SK-N-DZ (cell line): ENCODE measurements around the gene SIDT2.

ENCODE experiments used
- DNase-seq: peaks from one replicate; pipeline ENCODE4 v3.0.0-alpha.2; 2015; ENCODE audit warnings: low spot score

The SIDT2 gene

DNA sequence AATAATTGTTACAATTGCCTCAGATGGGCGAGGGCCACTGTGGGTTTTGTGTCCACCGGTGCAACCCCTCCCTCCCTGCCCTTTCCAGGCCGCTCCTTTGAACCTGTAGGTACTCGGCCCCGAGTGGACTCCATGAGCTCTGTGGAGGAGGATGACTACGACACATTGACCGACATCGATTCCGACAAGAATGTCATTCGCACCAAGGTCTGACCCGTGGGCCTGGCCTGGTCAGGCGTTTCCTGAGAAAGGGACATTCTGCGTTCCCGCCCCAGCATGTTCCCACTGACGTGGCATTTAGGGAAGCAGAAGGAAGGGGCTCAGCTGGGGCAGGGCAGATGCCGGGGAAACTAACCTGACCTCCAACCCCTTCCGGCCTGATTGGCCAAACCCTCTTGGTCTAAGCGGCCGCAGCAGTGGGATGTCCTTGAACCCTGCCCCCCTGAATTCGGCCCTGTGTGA, 10.1 kb downstream of the SIDT2 start:
- no peak for DNase-seq

DNA sequence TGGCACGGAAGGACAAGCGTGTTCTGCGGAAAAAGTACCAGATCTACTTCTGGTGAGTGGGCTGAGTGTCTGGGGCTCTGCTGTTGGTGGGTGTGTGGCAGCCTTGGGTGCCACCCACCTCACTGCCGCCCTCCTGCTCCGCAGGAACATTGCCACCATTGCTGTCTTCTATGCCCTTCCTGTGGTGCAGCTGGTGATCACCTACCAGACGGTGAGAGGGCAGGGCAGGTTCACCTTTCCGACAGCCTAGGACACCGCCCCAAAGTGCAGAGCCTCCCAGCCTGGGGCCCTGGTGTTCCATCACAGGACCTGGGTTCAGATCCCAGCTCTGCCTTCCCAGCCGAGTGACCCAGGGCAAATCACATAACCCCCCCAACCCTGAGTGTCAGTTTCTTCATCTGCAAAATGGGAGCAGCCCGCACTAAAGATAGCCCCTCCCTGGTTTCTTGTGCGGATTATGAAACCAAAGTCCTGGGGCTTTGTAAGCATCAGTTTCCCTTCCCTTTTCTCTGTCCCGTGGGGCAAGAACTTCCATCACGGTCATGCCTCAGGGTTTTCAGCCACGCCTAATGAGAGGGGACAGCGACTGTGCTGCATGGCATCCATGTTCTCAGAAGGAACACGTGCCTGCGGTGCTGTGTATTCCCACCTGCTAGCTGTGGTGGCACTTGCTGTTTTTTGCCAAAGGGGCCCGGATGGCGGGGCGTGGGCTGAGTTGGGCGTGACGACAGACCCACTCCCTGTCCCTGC, 10.8 kb downstream of the SIDT2 start:
- no peak for DNase-seq

DNA sequence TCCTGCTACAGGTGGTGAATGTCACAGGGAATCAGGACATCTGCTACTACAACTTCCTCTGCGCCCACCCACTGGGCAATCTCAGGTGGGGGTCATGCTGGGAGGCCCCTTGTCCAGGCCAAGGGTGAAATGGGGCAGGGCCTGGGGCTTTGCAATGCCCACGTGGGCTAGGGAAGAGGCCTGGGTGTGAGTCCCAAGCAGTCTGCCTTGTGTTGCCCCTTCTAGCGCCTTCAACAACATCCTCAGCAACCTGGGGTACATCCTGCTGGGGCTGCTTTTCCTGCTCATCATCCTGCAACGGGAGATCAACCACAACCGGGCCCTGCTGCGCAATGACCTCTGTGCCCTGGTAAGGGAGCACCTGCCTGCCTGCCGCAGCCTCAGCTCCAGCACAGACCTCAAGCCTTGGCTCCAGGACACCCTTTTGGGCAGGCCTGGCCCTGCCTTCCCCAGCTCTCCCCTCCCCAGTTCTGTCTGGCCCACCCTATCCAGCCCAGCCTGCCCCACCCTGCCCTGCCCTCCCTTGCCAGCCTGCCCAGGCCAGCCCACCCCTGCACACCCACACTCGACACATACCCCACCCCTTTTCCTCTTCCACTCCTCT, 11.5 kb downstream of the SIDT2 start:
- DNase-seq: no peak

DNA sequence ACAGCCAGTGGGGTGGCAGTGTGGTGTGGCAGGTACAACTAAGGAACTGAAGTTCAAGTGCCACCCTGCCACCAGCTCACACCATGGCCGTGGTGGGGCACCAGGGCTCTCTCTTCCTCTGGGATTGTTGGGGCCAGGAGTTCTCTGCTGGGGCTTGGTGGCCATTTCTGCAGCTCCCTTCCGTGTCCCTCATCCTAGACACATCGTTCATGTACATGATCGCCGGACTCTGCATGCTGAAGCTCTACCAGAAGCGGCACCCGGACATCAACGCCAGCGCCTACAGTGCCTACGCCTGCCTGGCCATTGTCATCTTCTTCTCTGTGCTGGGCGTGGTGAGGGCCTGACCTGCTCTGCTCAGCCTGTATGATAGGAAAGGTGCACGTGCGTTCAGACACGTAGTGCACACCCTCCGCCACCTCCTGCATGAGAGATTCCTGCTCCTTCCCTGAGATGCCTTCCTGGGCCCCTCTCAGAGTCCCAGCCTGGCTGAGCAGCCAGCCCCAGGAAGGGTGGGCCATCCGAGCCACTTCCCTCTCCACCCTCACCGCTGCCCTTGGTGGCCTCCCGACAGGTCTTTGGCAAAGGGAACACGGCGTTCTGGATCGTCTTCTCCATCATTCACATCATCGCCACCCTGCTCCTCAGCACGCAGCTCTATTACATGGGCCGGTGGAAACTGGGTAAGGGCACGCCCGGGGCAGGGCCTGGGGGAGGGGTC, 13.3 kb downstream of the SIDT2 start:
- DNase-seq: no peak

DNA sequence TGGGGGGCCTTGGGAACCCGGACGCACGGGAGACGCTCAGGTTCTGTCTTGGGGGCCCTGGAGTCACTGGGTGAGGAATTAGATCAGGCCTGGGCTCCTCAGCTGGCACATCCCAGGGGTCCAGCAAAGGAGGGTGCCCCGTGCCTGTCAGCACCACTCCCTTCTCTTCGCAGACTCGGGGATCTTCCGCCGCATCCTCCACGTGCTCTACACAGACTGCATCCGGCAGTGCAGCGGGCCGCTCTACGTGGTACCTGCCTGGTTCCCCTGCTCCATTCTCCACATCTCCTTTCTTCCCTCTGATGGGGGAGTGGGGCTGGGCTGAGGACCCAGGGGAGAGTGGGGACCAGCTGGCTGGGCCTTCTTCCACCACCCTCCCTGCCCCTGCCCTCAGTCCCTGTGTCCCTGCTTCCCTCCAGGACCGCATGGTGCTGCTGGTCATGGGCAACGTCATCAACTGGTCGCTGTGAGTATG, 13.9 kb downstream of the SIDT2 start:
- DNase-seq: no peak

DNA sequence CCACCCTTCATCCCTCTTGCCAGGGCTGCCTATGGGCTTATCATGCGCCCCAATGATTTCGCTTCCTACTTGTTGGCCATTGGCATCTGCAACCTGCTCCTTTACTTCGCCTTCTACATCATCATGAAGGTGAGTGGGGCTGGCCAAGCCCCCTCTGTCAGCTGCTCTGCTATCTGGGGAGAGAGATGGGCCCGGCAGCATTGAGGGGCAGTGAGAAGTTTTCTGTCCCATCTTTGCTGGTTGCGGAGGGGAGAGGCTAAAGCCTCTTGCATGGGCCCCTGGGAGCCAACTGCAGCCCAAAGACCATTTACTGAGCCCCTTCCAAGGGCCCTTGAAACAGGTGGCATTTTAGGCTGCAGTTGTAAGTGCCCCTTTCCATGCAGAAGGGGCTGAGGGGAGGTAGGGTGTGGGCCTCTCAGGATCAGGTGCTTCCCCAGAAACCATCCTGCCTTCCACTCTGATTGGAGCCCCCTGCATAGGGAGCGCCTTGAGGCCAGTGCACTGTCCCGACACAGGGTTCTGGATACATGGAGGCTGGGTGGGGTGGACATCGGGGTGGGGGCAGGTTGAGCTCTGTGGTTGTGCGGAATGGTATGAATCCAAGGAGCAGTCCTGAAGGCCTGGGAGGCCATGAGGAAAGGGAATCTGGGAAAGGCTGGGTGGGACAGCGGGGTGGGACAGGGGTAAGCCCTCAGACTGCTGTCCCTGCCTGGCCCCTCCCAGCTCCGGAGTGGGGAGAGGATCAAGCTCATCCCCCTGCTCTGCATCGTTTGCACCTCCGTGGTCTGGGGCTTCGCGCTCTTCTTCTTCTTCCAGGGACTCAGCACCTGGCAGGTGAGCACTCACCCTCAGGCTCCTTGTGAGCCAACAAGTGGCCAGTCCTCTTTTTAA, 14.8 kb downstream of the SIDT2 start:
- DNase-seq: no peak

DNA sequence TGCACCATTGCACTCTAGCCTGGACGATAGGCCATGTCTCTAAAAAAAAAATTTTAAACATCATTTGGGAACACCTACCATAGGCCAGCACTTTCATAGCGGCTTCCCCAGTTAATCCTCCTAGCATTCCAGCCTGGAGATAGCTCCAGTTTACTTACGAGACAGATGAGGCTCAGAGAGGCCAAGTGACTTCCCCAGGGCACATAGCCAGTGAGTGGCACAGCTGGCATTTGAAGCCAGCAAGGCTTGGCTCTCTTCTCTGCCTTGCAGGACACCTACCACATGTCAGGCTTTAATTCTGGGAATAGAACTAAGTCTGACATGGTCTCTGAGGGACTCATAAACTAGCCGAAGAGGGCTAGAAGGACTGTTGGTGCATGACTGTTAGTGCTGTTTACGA, 15.7 kb downstream of the SIDT2 start:
- DNase-seq: no peak

DNA sequence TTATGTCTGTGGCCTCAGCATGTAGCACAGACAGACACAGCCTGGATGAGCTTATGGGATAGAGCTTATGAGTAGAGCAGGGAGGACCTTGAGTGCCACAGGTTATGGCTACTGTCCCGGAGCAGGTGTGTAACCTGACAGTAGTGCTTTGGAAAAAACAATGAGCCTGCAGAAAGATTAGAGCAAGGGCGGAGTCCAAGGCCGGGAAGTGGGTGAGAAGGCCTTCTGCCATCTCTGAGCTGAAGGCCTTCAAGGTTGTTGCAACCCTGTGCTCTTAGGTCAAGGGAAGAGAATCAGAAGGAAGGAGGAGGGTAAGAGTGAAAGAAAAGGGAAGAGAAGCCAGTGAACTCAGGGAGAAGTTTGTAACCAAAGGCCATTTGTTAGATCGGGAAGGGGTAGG, 16.7 kb downstream of the SIDT2 start:
- DNase-seq: no peak

DNA sequence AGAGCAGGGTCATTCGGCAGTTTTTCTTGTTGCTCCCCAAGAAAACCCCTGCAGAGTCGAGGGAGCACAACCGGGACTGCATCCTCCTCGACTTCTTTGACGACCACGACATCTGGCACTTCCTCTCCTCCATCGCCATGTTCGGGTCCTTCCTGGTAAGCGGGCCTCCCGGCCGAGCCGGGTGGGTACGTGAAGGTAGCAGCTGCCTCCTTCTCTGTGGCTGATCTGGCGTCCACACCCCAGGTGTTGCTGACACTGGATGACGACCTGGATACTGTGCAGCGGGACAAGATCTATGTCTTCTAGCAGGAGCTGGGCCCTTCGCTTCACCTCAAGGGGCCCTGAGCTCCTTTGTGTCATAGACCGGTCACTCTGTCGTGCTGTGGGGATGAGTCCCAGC, 17.2 kb downstream of the SIDT2 start:
- no peak for DNase-seq

DNA sequence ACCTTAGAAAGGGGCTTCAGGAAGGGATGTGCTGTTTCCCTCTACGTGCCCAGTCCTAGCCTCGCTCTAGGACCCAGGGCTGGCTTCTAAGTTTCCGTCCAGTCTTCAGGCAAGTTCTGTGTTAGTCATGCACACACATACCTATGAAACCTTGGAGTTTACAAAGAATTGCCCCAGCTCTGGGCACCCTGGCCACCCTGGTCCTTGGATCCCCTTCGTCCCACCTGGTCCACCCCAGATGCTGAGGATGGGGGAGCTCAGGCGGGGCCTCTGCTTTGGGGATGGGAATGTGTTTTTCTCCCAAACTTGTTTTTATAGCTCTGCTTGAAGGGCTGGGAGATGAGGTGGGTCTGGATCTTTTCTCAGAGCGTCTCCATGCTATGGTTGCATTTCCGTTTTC, 18.5 kb downstream of the SIDT2 start:
- no peak for DNase-seq

DNA sequence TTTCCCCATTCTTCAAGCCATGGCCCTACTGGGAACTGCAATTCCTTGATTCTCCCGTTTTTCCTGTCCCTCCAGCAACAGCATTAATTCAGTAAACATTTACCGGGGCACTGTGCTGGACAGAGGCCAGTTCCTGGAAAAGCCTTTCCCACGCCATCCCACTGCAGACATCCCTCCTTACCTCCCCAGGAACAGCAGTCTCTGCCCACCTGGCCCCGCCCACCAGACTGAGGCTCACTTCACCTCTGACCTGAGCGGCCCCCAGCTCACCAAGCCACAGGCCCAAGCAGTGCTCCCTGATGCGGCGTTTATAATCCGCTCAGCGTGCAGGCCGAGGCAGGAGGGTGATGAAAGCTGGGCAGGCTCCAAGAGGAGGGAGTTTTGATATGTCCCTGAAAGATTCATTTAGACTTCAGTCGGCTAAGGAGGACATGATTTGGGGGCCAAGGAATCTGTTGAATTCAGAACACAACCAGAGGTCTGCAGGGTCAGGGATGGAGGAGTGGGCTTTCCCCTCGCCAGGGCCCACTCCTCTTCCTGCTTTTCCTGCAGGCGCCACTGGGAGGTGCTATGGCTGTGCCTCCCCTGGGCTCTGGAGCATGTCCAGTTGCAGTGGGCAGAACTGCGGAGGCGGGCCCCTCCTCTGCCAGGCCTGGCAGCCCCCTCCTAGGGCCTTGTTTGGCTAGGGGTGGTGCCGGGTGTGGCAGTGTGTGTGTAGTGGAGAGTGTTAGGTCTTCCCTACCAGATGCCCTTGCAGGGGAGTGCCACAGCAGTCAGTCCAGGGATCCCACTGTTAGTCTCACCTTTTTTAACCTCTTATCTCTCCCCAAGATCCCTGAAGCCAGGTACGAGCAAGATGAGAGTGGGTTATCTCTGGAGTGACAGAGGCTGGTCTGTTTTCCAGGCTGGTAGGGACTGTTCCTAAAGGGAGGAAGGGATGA, 19.2 kb downstream of the SIDT2 start:
- no peak for DNase-seq

DNA sequence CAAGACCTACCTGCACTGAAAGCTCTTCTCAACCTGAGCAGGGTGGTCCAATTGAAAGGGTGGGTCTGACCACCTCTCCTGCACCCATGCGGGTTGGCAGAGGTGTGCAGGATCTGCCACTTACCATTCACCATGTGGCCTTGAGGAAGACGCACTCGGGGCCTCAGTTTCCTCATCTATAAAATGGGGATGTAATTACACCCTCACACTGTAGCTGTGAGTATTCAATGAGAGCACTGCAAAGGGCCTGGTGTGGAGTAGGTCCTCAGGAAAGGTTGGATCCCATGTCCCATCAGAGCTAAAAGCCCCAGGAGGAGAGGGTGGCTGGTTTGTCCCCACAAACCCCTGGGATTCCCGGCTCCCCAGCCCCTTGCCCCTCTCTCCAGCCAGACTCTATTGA, 20.1 kb downstream of the SIDT2 start:
- no peak for DNase-seq

DNA sequence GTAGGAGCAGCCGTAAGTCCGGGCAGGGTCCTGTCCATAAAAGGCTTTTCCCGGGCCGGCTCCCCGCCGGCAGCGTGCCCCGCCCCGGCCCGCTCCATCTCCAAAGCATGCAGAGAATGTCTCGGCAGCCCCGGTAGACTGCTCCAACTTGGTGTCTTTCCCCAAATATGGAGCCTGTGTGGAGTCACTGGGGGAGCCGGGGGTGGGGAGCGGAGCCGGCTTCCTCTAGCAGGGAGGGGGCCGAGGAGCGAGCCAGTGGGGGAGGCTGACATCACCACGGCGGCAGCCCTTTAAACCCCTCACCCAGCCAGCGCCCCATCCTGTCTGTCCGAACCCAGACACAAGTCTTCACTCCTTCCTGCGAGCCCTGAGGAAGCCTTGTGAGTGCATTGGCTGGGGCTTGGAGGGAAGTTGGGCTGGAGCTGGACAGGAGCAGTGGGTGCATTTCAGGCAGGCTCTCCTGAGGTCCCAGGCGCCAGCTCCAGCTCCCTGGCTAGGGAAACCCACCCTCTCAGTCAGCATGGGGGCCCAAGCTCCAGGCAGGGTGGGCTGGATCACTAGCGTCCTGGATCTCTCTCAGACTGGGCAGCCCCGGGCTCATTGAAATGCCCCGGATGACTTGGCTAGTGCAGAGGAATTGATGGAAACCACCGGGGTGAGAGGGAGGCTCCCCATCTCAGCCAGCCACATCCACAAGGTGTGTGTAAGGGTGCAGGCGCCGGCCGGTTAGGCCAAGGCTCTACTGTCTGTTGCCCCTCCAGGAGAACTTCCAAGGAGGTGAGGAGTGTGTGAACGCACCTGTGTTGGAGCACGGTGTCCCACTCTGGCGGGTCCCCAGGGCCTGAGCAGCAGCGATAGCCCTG, 20.7 kb downstream of the SIDT2 start, which contains the start of gene TAGLN:
TSS of gene TAGLN (plus strand) at position 318 of the 863 bp plus-strand sequence. CDS start 3,644 bp downstream, outside the sequence.
- no peak for DNase-seq

DNA sequence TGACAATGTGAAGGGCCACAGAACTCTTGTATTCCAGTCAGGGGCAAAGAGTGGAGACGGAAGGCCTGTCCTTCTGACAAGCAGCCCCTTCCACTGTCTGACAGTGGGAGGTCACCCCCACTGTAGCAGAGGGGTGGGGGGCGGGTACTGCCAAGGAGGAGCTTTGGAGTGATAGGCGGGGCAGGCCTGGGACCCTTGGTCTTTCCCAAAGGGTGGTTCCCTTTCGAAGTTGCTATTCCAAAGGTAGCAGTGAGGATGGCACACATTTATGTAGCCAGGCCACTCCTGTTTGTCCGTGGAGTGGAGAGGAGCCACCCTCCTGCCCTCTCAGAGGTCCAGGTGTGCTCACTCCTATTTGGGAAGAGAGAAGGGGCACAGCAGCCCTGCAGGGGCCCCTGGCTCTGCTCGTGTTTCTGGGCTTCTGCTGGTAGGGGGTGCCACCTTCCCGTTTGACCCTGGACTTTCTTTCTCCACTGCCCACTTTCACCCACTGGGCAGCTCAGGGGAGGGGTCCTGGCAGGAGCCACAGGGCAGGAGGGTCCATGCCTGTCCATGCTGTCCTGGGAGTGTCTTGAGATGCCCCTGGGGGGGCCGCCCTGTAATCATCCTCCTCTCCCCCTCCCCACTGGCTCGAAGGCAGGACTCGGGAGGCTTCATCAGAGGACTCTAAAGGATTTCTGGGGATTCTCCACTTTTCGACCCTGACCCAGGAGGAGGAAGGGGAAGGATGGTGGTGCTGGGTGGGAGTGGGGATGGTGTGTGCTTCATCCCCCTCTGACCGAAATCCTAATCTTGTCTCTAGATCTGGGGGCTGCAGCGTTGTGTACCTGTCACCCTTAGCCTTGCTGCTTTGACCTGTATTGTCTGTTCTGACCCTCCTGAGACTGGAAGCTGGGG, 21.6 kb downstream of the SIDT2 start:
- no peak for DNase-seq

DNA sequence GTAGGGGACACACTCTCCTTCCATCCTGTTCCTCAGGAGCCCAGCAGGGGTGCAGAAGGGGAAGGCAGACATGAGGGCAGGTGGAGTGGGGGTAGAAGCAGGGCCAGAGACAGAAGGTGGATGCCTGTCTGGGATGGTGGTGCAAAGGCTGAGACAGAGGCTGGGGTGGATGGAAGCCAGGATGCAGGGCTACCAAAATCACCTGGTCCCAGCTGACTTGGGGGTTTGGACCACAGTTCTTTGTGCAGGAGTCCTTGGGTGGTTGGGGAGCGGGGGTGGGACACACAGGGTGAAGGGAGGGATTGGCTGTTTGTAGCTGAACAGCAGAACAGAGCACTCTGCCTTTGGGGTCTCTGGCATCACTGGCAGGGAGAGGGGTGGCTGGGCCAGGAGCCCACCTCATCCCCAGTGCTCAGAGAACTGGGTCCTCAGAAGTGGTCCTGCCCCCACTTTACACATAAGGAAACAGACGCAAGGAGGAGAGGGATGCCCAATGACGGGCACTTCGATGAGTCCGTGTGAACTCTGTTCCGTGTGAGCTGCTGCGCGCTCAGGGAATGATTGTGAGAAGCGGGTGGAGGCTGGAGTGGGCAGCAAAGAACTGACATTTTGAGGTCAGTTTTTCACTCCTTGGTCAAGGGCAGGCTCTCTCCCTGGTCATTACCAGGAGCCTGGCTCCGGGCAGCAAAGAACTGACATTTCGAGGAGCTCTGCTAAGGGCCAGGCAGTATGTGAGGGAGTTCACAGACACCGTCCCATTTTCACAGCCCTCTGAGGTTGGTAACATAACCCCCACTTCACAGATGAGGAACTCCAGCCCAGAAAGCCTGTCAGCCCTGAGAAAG, 22.5 kb downstream of the SIDT2 start:
- no peak for DNase-seq

DNA sequence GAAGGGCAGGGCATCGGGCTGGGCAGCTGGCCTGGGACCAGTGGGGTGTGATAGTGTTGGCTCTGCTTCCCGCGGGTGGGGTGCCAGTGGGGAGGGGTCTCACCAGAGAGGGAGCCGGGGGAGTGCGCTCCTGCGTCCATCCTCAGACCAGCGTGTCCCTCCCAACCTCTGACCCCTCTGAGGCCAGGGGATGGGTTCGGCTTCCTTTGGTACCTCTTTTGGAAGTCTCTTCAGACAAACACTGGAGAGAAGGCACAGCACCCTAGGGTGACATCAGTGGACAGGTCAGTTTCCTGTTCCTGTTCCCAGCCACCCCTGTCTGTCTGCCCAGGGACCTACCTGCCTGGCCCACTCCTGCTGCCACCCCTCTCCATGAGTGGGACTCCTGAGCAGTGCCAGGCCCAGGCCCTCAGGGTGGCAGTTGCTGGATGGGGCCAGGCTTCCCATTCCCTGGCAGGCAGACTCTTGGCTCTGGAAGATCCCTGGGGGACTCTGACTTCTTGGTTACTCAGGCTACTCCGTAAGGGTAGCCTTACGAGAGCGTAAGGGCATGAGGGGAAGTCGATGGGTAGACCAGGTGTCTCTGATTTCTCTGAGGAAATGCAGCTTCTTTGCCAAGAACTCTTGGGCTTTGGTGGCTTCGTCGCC, 23.2 kb downstream of the SIDT2 start:
- DNase-seq: no peak
